Esophagus muscularis mucosa (tissue), 4 donors: ENCODE measurements around the gene C17orf67. TPM values are rescaled to one million over a fixed set of nuclear protein-coding genes. Genes with fewer than 3 reads are reported as not detected.

Experiments
- DNase-seq: peaks from one replicate; pipeline ENCODE4 v3.0.0-alpha.2; 2017; ENCODE audit errors: extremely low spot score
- H3K27ac ChIP-seq, 4 donors: fragments of 200-600 bp; sonication (generic); replicated peaks in 1 of 4; 1 replicate in 3 of 4; 2 replicates in 1 of 4; pipeline ENCODE4 v1.5.1; 2016 to 2019; ENCODE audit warnings: mild to moderate bottlenecking in 1 of 4
- H3K27me3 ChIP-seq, 4 donors: fragments of 200-600 bp; sonication (generic); one replicate each; pipeline versions ENCODE4 v1.5.1 to v1.6.0; 2016 to 2019
- H3K36me3 ChIP-seq, 4 donors: fragments of 200-600 bp; sonication (generic); one replicate each; pipeline ENCODE4 v1.5.1; 2016 to 2019
- H3K4me1 ChIP-seq, 4 donors: fragments of 200-600 bp; sonication (generic); one replicate each; pipeline ENCODE4 v1.5.1; 2016 to 2019
- H3K4me3 ChIP-seq, 4 donors: fragments of 200-600 bp; sonication (generic); 1 replicate in 2 of 4; 2 replicates in 2 of 4; pipeline ENCODE4 v1.5.1; 2016 to 2019; ENCODE audit warnings: mild to moderate bottlenecking in 4 of 4, moderate library complexity in 1 of 4
- H3K9me3 ChIP-seq, 4 donors: fragments of 200-600 bp; sonication (generic); 1 replicate in 3 of 4; 2 replicates in 1 of 4; pipeline ENCODE4 v1.5.1; 2016 to 2019
- EP300 ChIP-seq: sonication (generic); formaldehyde crosslinking; IDR thresholded peaks from one replicate; pipeline ENCODE4 v1.6.1; 2017; ENCODE audit warnings: antibody characterized with exemption
- POLR2A ChIP-seq: fragments of 450-650 bp; IDR thresholded peaks from one replicate; pipeline ENCODE4 v1.6.1; 2017; ENCODE audit warnings: antibody characterized with exemption, moderate library complexity, mild to moderate bottlenecking, low read depth
- POLR2AphosphoS5 ChIP-seq, 2 donors: sonication (generic); formaldehyde crosslinking; IDR thresholded peaks; one replicate each; pipeline ENCODE4 v1.6.1; 2017; ENCODE audit warnings: antibody characterized with exemption in 2 of 2
- WGBS: methylation state at CpG from one replicate; pipeline ENCODE4 v1.1.5; 2018; 5-methylcytosine and 5-hydroxymethylcytosine counted together
- intact Hi-C: fragments of 100-400 bp; cut with DNase I; formaldehyde crosslinking; loops from one replicate; pipeline ENCODE4 v1.15.1; 2023
- total RNA-seq, 4 donors: library from RNA; depleted of rRNA; stranded (reverse); fragments of >200 nt; gene quantifications; one replicate each; pipeline versions ENCODE4 v1.1.0 to v1.2.1, GENCODE V29; 2016
- TF ChIP-seq, protein P1 (sequence below), 3 experiments: fragments of 200-600 bp in 2 of 3; fragments of 450-650 bp in 1 of 3; sonication (generic) in 2 of 3; IDR thresholded peaks; one replicate each; pipeline ENCODE4 v1.5.1; 2017 to 2019; ENCODE audit warnings: antibody characterized with exemption in 3 of 3, mild to moderate bottlenecking in 2 of 3, moderate library complexity in 1 of 3

Gene C17orf67
- total RNA-seq, 4 donors from 2014 or later = 0.83 to 4.3 (median 3.6) TPM

DNA sequence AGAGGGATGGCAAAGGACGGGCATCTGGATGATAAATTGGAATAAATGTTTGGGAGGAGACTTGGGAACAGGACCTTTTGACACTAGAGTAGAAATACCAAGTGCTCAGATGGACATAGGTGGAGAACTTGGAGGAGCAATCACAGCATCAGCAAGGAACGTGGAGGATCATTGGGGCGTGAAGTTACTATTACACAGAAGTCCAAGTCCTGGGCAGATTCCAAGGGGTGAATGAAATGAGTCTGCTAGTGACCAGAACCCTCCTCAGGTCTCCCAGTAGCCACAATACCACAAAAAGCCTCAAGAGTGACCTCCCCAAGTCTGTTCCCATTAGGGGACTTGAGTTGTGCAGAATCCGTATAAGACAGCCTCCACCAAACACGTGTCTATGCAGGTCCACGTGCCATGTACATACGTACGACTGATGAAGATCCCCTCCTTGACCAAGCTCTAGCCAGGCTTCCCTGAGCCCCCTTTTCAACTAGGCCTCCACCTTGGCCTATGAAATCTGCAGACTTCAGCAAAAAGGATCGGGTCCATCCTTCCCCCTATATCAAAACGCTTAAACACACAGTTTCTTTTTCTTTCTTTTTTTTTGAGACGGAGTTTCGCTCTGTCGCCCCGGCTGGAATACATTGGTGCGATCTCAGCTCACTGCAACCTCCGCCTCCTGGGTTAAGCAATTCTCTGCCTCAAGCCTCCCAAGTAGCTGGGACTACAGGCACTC, 2.2 kb downstream of the C17orf67 start:
- intact Hi-C loops = no loop called here
- Histone ChIP-seq H3K4me3 (no peak overlapping the region), H3K27ac (no peak overlapping the region), H3K36me3 (peaks cover 0 to 17% (median 4%) of the 10 kb centered on the region in 4 donors), H3K4me1 (peaks cover 11 to 46% (median 36%) of the 10 kb centered on the region in 4 donors), H3K27me3 (no peaks in the 10 kb centered on the region), H3K9me3 (no peaks in the 10 kb centered on the region)
- 95% methylated on average over 16 of the region's 16 CpGs for WGBS
- DNase-seq = no peak
- TF ChIP-seq POLR2AphosphoS5 (IDR thresholded peaks at IDR 0.05) (no peak), POLR2A (no peak), EP300 (no peak)
- TF ChIP-seq, protein P1, sequence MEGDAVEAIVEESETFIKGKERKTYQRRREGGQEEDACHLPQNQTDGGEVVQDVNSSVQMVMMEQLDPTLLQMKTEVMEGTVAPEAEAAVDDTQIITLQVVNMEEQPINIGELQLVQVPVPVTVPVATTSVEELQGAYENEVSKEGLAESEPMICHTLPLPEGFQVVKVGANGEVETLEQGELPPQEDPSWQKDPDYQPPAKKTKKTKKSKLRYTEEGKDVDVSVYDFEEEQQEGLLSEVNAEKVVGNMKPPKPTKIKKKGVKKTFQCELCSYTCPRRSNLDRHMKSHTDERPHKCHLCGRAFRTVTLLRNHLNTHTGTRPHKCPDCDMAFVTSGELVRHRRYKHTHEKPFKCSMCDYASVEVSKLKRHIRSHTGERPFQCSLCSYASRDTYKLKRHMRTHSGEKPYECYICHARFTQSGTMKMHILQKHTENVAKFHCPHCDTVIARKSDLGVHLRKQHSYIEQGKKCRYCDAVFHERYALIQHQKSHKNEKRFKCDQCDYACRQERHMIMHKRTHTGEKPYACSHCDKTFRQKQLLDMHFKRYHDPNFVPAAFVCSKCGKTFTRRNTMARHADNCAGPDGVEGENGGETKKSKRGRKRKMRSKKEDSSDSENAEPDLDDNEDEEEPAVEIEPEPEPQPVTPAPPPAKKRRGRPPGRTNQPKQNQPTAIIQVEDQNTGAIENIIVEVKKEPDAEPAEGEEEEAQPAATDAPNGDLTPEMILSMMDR (IDR thresholded peaks at IDR 0.05) = no peak

DNA sequence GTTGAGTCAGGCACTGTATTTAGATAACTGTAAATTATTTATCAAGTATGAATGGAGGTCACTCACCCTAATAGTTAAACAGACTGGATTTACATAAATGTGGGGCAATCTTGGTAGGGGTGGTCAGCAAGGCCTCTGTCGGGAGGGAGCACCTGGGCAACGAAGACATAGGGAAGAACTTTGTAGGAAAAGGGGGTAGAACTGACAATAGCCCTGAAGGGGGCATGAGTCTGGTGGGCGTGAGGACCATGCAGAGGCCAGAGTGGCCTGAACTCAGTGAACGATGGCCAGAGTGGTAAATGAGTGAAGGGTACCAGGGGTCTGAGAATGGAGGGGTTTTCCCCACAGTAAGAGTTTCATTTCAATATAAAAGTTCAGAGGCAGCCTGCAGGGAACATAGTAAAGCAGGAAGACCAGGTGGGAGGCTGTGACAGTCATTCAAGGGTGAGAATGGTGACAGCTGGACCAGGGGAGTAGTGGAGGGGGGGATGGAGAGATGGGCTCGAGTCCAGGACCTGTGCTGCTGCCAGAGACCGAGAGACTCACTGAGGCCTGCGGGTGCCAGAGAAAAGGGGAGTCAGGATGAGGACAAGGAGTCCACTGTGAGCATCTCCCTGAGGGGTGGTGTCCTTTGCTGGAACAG, 2.9 kb downstream of the C17orf67 start:
- intact Hi-C loops = no loop called here
- TF ChIP-seq EP300 (no peak), POLR2AphosphoS5 (IDR thresholded peaks at IDR 0.05) (no peak), POLR2A (no peak)
- TF ChIP-seq, protein P1 (IDR thresholded peaks at IDR 0.05) = no peak
- H3K4me3 ChIP-seq = no peak overlapping the region
- no peaks in the 10 kb centered on the region for H3K27me3 ChIP-seq
- WGBS = 83% methylated on average over 7 of the region's 7 CpGs
- H3K9me3 ChIP-seq = no peaks in the 10 kb centered on the region
- H3K4me1 ChIP-seq = peaks cover 11 to 39% (median 30%) of the 10 kb centered on the region in 4 donors
- no peak overlapping the region for H3K27ac ChIP-seq
- no peak for DNase-seq
- peaks cover 0 to 17% (median 4%) of the 10 kb centered on the region in 4 donors for H3K36me3 ChIP-seq

DNA sequence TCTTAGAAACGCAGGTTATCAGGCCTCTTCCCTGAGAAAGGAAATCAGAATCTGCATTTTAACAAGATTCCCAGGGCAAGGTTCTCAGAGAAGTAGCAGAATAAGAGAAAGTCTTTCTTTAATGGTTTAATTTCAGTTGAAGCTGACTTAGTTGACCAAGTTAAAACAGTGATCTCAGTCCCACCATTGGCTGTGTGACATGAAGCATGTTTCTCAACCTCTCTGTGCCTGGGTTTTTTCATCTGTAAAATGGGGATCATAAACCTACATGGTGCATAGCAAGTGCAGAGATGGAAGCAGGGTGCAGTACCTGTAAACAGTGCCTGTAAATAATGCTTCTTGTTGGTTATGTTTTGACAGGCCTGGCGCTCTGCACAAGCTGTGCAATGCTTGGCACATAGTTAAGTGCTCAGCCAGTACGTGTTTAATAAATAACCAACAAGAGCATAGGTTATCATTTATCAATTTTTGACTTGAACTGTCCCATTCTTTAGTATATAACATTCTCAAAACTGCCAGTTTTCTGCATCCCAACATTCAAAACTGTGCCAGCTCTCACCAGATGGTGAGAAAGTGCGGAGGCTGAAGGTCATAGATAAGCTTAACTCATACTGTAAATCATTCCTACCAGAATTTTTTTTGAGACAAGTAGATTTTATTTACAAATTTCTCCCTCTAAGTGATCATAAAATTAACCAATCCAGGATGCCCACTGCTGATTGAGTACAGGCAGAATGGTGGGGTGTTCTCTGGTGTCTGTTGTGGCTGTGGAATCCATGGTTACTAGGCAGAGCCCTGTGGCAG, 6.9 kb downstream of the C17orf67 start:
- no peak overlapping the region for H3K4me3 ChIP-seq
- peaks cover 0 to 11% (median 3%) of the 10 kb centered on the region in 4 donors for H3K4me1 ChIP-seq
- H3K27ac ChIP-seq = no peak overlapping the region
- TF ChIP-seq EP300 (no peak), POLR2AphosphoS5 (IDR thresholded peaks at IDR 0.05) (no peak), POLR2A (no peak)
- TF ChIP-seq, protein P1 (IDR thresholded peaks at IDR 0.05) = no peak
- H3K36me3 ChIP-seq = peaks cover 0 to 23% (median 5%) of the 10 kb centered on the region in 4 donors
- WGBS = 98% methylated on average over 4 of the region's 4 CpGs
- no peaks in the 10 kb centered on the region for H3K9me3 ChIP-seq
- DNase-seq = no peak
- H3K27me3 ChIP-seq = no peaks in the 10 kb centered on the region
- intact Hi-C loops = no loop called here

DNA sequence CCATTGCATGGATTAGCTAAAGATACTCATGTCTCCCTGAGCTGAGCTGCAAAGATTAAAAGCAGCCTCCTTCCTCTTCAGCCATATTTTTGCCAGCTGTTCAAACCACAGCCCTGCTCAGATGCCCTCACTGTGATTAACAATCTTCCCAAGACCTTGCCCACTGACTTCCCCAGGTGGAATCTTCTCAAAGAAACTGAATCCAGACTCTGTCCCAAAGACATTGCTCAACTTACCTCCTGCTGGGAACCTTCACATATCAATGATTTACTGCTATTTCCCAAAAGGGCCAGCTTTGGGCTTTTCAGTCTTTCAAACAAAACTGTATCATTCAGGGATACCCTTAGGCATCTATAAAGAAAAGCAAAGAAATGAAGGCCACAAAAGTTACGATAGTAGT, 9.2 kb downstream of the C17orf67 start:
- DNase-seq = peak; percentile 50
- no peak overlapping the region for H3K27ac ChIP-seq
- H3K36me3 ChIP-seq = peaks cover 0 to 17% (median 5%) of the 10 kb centered on the region in 4 donors
- no peak overlapping the region for H3K4me3 ChIP-seq
- peaks cover 0 to 5% (median 5%) of the 10 kb centered on the region in 4 donors for H3K4me1 ChIP-seq
- WGBS = 100% methylated on average over 1 of the region's 1 CpG
- intact Hi-C loops = no loop called here
- no peak for TF ChIP-seq POLR2AphosphoS5 (IDR thresholded peaks at IDR 0.05)
- TF ChIP-seq EP300 = no peak
- no peaks in the 10 kb centered on the region for H3K9me3 ChIP-seq
- H3K27me3 ChIP-seq = no peaks in the 10 kb centered on the region

DNA sequence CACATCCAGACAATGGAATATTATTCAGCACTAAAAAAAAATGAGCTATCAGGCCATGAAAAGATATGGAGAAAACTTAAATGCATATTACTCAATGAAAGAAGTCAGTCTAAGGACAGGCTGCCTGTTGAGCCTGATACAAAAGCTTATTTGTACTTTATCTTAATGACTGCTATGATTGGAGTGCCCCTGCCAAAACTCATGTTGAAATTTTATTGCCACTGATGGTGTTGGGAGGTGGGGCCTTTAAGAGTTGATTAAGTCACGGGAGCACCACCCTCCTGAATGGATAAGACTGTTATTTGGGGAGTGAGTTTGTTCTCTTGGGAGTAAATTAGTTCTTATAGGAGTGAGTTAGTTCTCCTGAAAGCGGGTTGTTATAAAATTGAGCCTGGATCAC, 9.9 kb downstream of the C17orf67 start:
- DNase-seq = no peak

More for the DNA sequence above, 9.9 kb downstream of the C17orf67 start:
- no peak overlapping the region for H3K4me3 ChIP-seq
- H3K27me3 ChIP-seq = no peaks in the 10 kb centered on the region
- no peak for TF ChIP-seq EP300
- TF ChIP-seq POLR2A = no peak
- no peak for TF ChIP-seq POLR2AphosphoS5 (IDR thresholded peaks at IDR 0.05)
- TF ChIP-seq, protein P1 (IDR thresholded peaks at IDR 0.05) = no peak
- intact Hi-C loops = no loop called here
- 94% methylated on average over 2 of the region's 2 CpGs for WGBS
- peaks cover 0 to 8% (median 7%) of the 10 kb centered on the region in 4 donors for H3K4me1 ChIP-seq
- H3K36me3 ChIP-seq = peaks cover 0 to 10% (median 2%) of the 10 kb centered on the region in 4 donors
- no peaks in the 10 kb centered on the region for H3K9me3 ChIP-seq
- H3K27ac ChIP-seq = no peak overlapping the region
